NCI-H1436 treated with DMSO at 0.1 percent for 48 hours (cell line): Measurements from ENCODE around the gene ASXL2.
"Not testable (repeated sequence)": the region's sequence is repeated elsewhere in the genome, so short reads cannot be mapped to it uniquely, and the experiment has no call there.

Experiments used
- DNase-seq: peaks from one replicate; lab custom pipeline; 2025; lab: John Stamatoyannopoulos, UW

Gene ASXL2

GRCh38 chr2:25736899-25737515 is 141.3 kb downstream of the ASXL2 start:
- no peak for DNase-seq

DNA sequence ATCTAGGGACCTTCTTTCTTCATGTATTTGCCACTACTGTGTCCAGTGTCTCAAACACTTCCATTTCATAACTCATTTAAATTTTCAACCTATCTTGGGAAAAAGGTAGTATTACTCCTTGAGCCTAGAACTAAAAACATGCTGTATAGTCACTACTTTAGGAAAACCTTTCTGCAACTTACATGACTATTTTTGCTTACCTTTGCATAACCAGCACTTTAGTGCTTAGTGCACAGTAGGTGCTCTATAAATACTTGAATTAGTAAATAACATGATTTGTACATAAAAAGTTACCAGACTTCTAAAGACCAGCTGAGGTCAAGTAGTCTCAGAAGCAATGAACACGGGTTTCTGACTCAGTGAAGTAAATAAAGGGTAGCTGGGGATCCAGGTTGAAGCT is 142.5 kb downstream of the ASXL2 start:
- no peak for DNase-seq

DNA sequence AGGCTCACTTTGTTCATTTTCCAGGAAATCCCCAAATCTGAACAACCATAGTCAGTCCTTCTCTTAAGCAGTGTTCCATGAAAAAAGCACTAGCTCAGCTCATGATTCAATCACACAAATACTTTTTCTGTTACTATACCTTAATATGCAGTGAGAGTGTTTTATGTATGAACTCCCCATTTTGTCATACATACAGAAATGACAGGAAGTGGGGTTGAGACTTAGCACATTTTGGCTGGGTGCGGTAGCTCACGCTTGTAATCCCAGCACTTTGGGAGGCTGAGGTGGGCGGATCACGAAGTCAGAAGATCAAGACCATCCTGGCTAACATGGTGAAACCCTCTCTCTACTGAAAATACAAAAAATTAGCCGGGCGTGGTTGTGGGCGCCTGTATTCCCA is 149.7 kb downstream of the ASXL2 start:
- DNase-seq = no peak

DNA sequence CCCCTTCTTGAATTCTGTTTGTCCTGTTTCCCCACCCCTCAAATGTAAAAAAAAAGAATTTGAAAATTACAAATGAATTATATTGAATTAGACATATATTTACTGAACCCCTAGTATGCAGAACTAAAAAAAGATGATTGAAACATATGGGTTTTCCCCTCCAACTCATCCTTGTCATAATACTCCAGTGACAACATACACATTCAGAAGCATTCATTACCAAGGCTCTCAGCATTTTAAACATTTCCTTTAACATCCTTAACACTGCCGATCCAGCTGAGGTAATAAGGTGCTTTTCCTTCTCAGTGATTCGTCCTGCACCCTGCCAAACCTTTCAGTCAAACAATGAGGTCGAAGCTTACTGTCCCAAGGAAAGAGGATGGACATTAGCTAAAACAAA is 151.8 kb downstream of the ASXL2 start:
- no peak for DNase-seq

GRCh38 chr2:25725877-25726276 is 152.4 kb downstream of the ASXL2 start:
- no peak for DNase-seq

DNA sequence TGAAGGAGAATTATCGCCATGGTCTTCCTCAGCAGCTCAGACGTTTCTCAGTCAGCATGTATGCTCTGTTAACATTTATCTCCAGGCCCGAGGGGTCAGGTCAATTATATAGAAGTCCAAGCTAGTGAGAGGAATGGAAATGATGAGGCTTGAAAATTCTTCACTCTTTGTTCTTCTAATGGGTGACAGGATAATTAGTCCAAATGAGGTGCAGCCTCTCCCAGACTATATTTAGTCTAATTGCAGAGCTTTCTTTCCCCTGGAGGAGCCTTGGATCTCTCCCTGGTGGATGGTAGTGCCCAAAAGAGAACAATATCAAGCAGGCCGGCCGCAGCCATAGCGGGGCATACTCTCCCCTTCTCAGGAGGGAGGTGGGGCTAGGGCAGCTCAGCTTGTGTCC is 153.5 kb downstream of the ASXL2 start:
- no peak for DNase-seq

GRCh38 chr2:25722224-25722623 is 156.1 kb downstream of the ASXL2 start:
- DNase-seq = no peak

DNA sequence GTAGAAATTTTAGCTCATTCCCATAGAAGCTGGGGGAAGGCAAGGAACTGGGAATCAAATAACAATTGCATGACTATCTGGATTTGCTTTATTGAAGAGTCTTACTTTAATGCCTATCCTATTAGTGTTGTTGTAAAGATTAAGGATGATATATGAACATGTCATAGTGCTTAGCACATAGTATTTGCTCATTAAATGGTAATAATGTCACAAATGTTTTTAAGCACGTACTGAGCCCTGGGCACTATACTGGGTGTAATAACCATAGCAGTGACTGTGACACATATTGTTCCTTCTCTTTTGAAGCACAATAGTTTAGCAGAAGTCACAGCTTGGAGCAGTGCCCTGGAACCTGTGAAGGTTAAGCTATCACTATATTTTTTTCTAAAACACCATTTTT is 157.7 kb downstream of the ASXL2 start:
- DNase-seq = no peak

- DNase-seq = no peak
Observed at GRCh38 chr2:25714740-25715139, 163.5 kb downstream of the ASXL2 start.

DNA sequence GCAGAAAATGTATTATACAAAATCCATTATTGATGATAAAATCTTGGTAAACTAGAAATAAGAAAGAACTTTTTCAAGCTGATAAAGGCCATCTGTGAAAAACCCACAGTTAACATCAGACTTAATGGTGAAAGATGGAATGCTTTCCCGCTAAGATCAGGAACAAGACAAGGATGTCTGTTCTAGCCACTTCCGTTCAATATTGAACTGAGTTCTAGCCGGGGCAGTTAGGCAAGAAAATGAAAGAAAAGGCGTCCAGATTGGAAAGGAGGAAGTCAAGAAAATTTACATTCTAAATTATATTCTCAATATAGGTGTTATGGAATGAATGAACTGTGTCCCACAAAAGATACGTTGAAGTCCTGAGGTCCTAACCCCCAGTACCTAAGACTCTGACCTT is 165.8 kb downstream of the ASXL2 start:
- DNase-seq = no peak

DNA sequence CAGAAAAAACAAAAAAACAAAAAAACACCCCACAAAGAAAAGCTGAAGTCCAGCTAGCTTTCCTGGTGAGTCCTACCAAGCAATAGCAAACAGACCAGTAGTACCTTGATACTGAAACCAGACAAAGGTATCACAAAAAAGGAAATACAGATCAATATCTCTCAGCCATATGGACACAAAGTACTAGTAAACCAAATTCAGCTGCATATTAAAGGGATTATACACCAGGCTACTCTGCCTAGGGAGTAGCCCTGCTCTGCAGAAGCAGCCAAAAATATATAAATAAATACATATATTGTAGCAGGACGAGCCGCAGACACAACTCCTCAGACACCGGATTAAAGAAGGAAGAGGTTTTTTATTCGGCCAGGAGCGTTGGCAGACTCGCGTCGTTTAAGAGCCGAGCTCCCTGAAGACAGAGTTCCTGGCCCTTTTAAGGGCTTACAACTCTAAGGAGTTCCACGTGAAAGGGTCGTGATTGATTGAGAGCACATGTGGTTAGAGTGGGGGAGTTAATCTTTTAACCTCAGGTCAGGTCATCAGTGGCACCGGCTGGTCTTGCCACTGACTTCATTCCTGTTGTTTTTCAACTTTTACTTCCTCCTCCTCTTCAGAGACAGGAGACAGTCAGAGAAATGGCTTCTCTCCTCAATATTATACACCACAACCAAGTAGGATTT is 166.5 kb downstream of the ASXL2 start:
- DNase-seq = no peak

DNA sequence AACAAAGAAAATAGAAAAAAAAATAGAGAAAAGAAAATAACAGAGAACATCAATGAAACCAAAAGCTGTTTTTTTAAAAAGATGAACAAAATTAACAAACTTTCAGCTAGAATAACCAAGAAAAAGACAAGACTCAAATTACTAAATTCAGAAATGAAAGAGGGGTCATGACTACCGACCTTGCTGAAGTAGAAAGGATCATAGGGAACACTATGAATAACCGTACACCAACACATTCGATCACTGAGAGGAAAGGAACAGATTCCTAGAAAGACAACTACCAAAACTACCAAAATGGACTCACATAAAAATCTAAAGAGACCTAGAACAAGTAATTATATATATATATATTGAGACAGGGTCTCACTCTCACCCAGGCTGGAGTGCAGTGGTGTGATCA is 167.5 kb downstream of the ASXL2 start:
- DNase-seq = no peak

DNA sequence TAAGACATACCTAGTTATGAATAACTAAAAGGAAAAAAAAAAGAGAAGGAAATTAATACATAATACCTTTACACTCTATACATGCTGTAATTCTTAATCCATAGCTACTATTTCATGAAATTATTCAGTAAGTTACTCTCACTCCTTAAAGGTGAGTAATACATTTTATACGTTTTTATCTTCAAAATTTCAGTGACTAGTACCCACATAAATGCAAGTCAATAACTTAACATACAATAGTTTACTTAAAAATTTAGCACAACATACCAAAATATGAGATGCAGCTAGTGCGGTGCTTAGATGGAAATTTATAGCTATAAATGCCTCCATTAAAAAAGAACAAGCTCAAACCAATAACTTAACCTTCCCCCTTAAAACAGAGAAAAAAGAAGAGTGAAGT is 168.9 kb downstream of the ASXL2 start:
- no peak for DNase-seq

DNA sequence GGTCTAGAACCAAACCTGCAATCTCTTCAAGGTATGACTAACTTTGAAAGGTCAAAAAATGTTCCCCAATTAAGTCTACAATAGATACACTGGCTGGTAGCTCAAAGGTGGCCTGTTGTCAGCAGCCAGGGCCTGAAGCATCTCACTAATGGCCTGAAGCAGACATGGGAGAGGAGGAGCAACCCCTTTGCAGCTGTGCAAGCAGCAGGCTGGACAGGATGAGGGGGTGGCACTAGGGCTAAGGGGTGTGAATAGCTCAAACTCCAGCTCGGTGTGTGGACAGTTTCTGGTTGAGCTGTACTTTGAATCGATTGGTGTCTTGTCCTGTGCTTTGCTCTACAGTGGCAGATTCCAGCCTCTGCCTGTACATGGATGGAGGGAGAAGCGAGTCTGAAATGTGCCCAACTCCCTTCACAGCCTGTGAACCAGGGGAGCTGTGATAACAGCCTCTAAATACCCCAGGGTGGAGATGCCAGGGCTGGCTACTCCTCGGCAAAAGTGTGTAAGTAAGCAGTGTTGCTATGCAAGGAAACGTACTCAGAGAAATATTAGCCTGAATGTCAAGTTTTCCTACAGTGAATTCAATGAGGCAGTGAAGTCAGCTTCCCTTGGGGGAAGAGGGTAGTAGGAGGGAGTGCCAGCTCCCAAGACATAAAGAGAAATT is 170.2 kb downstream of the ASXL2 start:
- no peak for DNase-seq

DNA sequence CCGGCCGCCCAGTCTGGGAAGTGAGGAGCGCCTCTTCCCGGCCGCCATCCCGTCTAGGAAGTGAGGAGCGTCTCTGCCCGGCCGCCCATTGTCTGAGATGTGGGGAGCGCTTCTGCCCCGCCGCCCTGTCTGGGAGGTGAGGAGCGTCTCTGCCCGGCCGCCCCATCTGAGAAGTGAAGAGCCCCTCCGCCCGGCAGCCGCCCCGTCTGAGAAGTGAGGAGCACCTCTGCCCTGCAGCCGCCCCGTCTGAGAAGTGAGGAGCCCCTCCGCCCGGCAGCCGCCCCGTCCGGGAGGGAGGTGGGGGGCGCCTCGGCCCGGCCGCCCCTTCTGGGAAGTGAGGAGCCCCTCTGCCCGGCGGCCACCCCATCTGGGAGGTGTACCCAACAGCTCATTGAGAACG is 172.7 kb downstream of the ASXL2 start:
- not testable (repeated sequence) for DNase-seq

DNA sequence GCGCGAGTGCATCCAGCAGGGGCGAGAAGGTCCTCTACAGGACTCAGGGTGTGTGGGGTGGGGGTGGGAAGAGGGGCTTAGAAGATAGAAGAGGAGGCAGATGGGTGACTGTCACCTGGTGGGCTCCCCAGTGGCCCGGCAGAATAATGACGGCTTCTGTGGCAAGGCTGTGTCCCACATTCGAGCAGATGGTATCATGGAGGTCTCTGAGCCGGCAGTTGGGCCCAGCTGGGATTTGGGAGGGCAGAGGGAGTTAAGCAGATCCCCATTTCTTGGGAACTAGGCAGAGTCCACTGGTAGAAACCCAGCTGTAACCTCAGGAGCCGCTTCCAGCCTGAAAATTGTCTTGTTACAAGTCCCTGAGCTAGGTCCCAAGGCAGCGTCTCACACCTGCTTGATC is 176.5 kb downstream of the ASXL2 start:
- no peak for DNase-seq

DNA sequence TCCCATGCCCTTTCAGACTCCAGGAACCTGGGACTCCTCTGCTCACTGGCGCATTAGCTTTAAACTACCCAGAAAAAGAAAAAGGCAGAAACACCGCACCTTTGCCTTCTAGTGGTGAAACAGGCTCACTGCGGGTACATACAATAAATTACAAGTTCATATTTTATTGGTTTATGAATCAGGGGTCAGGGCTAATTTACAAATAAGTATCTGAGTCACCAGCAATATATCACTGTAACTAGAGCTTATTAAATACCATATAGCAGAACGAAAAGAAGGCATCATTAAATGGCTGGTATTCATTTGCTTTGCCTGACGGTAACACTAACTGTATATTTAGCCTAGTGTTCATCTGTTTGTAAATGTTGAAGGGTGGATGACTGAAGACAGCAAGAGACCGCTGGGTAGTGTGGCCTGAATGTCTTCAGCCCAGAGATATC is 178.0 kb downstream of the ASXL2 start:
- no peak for DNase-seq

DNA sequence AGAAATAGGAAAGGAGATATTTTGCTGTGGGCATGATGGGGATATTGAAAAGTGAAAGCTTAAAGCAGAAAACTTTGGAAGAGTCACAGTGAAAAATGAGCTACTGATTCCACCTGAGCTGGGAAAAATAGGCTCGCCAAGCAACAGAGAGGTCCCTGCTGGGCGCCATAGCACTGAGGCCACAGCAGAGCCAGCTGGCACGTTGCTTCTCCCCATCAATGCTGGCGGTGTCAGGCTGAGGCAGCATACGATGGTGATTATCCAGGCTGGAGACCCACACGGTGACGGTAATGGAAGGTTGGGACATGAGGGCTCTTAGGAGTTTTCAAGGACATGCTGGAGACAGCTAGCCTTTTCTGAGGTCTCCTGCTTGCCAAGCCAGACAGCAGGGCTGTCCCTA is 179.1 kb downstream of the ASXL2 start:
- DNase-seq = no peak

- no peak for DNase-seq
Observed at GRCh38 chr2:25698752-25699151, 179.5 kb downstream of the ASXL2 start.

GRCh38 chr2:25697559-25698341 is 180.5 kb downstream of the ASXL2 start:
- DNase-seq = no peak

DNA sequence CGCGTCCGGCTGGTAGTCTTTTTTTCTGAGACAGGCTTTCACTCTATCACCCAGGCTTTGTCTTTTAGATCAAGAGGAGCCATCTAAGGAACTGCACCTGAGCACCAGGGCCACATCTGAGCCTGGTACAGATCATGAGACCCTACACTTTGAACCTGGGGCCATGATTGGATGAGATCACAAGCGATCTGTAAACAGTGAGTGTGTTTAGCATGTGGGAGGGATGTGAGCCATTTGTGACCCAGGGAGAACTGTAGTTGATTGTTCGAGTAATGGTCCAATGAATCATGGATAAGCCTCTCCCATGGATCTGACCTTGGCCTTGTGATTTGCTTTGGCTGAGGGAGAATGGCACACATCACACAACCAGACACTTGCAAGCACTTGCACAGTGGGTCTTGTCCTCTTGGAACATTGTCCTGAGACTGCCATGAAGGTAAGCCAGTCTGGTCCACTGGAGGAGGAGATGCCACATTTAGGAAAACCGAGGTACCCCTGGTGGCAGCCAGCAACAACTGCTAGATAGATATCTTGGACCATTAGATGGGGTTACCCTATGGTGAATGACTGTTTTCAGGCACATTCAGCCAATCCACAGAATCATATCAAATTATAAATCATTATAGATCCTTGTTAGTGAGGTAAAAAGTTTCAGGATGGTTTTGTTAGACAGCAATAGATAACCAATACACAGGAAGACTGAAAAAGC is 185.4 kb downstream of the ASXL2 start:
- DNase-seq = no peak

DNA sequence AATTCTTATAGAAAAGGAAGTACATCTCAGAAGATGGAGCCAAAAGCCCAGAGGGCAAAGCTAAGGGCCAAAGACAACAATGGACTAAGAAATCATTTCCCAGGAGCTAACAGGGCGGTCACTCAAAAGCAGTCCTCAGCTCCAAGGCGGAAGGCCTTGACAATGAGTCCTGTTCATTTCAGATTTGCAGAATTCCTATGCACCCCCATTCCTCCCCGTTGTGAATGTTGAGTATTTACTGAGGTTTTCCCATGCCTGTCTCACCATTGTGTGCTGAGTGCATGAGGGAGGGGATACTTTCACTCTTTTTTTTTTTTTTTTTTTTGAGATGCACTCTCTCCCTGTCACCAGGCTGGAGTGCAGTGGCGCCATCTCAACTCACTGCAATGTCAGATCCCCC is 186.1 kb downstream of the ASXL2 start:
- DNase-seq = no peak
